GM21619 (cell line): Measurements from ENCODE around the gene OLFML3.

Experiments used
- ATAC-seq: cut with Tn5 transposase; IDR thresholded peaks from one replicate; pipeline ENCODE4 v1.9.1; 2021; ENCODE audit not compliant: unreplicated experiment

OLFML3 gene

GRCh38 chr1:113949007-113949406 lies 30.3 kb upstream of the OLFML3 start:
- ATAC-seq = no peak

- no peak for ATAC-seq
Measured at GRCh38 chr1:113950908-113951307, 28.4 kb upstream of the OLFML3 start.

GRCh38 chr1:113951719-113952118 lies 27.6 kb upstream of the OLFML3 start:
- ATAC-seq = no peak

GRCh38 chr1:113957984-113958383 lies 21.3 kb upstream of the OLFML3 start:
- ATAC-seq = no peak

GRCh38 chr1:113958691-113959090 lies 20.6 kb upstream of the OLFML3 start:
- ATAC-seq = no peak

GRCh38 chr1:113963281-113963906 lies 15.9 kb upstream of the OLFML3 start:
- ATAC-seq = no peak

- ATAC-seq = no peak
Measured at GRCh38 chr1:113965703-113966412, 13.4 kb upstream of the OLFML3 start.

GRCh38 chr1:113972954-113973353 lies 6.3 kb upstream of the OLFML3 start:
- ATAC-seq = no peak

GRCh38 chr1:113975211-113975895 lies 3.9 kb upstream of the OLFML3 start:
- ATAC-seq = no peak

- ATAC-seq = no peak
Measured at GRCh38 chr1:113976609-113977278, 2.5 kb upstream of the OLFML3 start.

GRCh38 chr1:113977906-113978305 lies 1.4 kb upstream of the OLFML3 start:
- ATAC-seq = no peak

- ATAC-seq = no peak
Measured at GRCh38 chr1:113980110-113980509, 836 bp downstream of the OLFML3 start.

- ATAC-seq = no peak
Measured at GRCh38 chr1:113981962-113982931, 3.0 kb downstream of the OLFML3 start.

GRCh38 chr1:113982949-113983348 lies 3.7 kb downstream of the OLFML3 start:
- no peak for ATAC-seq

GRCh38 chr1:113983391-113983790 lies 4.1 kb downstream of the OLFML3 start:
- ATAC-seq = no peak

- ATAC-seq = no peak
Measured at GRCh38 chr1:113983826-113984225, 4.6 kb downstream of the OLFML3 start.

- ATAC-seq = no peak
Measured at GRCh38 chr1:113984710-113985109, 5.4 kb downstream of the OLFML3 start.

- no peak for ATAC-seq
Measured at GRCh38 chr1:113986802-113987201, 7.5 kb downstream of the OLFML3 start.

- no peak for ATAC-seq
Measured at GRCh38 chr1:113987259-113987658, 8.0 kb downstream of the OLFML3 start.

- ATAC-seq = no peak
Measured at GRCh38 chr1:113990530-113990929, 11.3 kb downstream of the OLFML3 start.
